ENCODE data around the gene SHF.
"Not testable (repeated sequence)": the region's sequence is repeated elsewhere in the genome, so short reads cannot be mapped to it uniquely, and the experiment has no call there.

SHF gene, protein sequence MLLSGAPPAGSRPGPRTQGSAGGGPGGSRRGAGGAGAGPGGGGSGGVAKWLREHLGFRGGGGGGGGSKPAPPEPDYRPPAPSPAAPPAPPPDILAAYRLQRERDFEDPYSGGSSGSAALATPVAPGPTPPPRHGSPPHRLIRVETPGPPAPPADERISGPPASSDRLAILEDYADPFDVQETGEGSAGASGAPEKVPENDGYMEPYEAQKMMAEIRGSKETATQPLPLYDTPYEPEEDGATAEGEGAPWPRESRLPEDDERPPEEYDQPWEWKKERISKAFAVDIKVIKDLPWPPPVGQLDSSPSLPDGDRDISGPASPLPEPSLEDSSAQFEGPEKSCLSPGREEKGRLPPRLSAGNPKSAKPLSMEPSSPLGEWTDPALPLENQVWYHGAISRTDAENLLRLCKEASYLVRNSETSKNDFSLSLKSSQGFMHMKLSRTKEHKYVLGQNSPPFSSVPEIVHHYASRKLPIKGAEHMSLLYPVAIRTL

DNA sequence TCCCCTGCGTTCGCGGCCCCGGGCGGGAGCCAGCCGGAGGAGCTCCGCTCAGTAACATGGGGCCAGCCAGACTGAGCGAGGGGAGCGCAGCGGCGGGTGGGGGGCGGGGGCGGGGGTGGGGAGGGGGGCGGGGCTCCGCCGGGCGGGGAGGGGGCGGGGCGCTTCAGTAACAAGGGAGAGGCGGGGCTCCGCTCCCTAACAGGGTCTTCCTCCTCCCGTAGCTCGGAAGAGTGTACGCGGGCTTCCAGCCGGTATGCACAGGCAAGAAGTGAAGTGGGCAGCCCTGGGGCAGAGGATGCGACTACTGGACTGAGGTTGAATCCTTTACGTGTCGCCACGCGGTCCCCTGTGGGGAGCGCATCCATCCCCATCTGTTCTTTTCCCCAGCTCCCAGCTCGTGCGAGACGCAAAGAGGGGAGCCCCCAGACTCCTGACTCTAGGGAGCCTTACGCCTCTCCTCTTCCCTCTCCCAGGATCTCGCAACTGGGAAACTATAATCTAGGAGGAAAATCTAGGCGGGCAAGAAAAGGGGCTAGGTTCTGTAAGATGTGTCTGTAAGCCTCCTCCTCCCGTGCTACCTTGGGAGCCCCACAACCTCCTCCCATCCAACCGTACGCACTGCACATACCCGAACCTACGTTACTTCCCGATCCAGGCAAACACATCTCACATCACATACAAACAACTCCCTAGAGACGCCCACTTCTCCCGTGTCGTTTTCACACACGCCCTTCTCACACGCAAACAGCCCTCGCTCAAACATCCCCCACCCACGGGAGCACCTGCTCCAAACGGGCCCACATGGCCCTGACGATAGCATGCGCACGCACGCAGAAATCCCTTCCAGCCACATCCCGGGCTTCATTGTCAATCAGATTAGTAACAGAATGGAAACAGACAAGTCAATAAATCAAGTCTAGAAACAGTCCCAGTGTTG lies at the start of gene SHF:
Gene SHF, minus strand, starts transcription at position 73 of the 937 bp plus-strand sequence. Its CDS starts 15 bp downstream, at position 58.
- DNase-seq: peak in 48 of 56 donors; percentile 9 to 86 (median 52)

DNA sequence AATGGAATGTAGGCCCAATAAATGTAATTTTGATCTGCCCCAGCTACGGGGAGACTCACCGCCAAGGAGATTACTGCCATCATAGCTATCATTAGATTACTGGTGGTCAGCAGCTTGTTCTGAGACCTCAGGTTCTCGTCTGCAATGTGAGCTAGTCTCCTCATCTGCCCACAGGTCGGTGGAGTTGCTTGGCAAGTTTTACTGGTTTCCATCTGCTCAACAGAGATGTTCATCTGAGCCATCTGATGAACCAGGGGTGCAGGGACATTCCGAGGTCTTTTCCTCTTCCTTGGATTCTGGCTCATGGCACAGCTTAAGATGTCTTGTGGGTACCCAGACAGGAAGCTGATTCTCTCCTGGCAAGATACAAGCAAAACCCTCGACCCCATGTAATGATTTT lies 49.0 kb upstream of the SHF start:
- DNase-seq: not testable (repeated sequence)

DNA sequence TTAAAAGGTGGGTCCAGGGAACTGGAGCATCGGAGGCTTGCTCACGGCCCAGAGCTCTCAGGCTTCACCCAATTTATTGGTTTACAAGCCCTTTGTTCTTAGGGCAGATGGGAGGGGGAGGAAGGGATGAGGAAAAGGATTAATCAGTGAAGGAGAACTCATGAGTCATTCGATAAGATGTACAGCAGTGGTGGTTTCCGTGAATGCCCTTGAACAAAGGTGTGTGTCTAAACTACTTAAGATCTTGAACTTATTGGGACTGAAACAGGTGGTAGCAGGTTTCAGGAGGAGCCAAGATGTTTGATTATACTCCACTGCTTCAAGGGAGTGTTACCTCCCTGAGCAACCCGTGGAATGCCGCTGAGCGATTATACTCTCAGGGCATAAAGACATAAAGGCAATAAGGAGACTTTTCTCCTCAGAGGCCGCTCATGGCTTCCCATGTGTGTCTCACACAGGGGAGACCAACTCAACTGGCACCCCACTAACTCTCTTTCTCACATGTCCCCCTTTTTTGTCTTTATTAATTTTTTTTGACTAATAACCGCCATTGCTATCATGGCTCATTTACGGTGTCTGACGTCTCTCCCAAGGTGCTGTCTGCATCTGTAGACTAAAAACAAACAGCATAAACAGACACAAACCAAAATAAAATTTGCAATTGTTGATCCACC lies 46.9 kb upstream of the SHF start:
- DNase-seq: no peak

DNA sequence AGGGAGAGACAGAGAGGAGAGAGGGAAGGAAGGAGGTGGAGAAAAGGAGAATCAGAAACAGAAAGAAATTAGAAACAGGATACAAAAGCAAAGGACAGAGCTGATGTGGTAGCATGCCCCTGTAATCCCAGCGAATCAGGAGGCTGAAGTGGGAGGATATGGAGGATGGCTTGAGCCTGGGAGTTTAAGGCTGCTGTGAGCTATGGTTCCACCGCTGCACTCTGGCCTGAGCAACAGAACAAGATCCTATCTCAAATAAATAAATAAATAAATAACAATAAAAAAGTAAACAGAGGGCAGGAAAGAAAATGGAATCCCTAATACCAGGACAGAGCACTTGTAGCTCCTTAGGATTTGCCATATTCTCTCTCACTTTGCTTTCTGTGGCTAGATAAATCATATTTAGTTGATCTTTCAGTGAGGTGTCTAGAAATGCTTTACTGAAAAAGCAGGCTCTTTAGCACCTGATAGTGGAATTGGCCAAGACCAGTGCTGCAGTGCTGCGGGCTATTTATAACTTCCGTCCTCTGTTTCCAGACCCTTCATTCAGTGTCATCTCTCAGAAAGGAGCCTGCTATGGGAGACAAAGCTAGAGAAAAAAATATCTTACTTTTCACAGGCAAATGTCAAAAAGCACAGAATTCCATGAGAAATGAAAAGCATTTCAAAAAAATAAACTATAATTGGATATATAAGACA lies 44.2 kb upstream of the SHF start:
- DNase-seq: no peak

DNA sequence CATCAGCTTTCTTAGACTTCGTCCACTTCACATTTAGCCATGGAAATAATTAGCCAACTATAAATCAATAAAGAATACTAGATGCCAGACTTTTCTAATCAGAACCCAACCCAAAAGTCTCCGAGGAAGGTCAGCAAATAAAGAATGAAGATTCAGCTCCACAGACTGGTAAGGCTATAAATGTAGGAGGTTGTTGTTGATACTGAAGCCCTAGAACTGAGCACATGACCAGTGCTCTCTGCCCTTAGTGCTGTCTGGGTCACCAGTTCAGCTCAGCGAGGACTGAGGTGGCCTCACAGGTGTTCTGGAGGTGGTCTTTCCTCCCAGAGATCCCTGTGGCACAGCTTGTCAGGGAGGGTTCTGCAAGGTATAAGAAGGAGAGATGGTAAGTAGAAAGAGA lies 43.4 kb upstream of the SHF start:
- no peak for DNase-seq

DNA sequence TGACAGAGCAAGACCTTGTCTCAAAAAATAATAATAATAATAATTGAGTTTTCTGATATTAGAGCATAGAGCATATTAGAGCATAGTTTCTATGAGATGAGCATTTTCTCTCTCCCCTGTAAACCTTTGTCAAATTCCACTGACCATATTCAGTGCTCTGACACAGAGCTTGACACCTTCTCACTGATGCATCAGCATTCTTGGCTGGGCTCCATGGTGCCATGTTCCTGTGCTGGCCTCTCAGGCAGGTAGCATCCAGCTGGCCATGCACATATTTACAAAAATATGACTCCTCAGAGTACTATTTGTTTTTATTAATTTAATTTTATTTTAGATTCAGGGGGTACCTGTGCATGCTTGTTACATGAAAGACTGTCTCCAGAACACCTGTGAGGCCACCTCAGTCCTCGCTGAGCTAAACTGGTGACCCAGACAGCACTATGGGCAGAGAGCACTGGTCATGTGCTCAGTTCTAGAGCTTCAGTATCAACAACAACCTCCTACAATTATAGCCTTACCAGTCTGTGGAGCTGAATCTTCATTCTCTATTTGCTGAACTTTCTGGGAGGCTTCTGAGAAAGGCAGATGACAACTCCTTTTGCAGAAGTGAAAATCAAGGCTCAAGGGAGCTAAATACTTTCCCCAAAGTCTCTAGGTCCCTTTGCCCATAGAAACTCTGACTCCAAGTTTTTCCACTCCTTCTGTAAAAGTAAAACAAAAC lies 42.6 kb upstream of the SHF start:
- no peak for DNase-seq

DNA sequence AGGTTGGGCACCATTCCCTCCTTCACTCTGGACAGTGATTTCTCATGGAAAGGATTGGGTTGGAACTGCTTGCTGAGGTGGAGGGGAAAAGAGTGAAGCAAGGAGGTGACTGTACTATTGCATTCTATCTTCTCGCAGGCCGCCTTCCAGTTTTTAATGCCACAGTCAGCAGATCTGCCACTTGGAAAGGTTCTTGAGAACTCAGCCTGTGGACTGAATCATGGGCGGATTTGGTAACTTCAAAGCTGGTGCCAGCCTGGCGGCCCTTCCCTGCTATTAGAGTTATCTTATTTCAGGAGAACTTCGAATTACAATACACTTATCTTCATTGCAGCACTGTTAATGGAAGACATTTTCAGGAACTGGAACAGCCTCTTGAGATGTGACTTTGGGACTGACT lies 41.2 kb upstream of the SHF start:
- no peak for DNase-seq

DNA sequence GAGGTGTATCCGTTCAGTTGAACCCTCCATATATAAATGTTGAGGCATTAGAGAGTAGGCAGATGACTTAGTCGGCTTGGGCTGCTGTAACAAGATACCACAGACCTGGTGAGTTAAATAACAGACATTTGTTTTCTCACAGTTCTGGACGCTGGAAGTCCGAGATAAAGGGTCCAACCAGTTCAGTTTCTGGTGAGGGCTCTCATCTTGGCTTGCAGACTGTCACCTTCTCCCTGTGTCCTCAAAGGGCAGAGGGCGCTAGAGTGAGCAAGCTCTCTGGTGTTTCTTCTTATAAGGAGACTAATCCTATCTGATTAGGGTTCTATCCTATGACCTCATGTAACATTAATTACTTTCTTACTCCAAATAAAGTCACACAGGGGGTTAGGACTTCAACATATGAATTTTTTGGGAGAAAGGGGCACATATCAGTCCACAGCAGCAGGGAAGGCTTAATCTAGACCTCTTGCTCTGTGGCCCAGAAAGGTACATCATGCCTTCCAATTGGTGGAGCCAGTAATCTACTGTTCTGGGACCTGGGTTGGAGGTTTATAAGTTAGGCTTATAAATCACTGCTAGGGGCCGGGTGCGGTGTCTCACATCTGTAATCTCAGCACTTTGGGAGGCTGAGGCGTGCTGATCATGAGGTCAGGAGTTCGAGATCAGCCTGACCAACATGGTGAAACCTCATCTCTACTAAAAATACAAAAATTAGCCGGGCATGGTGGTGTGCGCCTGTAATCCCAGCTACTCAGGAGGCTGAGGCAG lies 37.9 kb upstream of the SHF start:
- DNase-seq: no peak

DNA sequence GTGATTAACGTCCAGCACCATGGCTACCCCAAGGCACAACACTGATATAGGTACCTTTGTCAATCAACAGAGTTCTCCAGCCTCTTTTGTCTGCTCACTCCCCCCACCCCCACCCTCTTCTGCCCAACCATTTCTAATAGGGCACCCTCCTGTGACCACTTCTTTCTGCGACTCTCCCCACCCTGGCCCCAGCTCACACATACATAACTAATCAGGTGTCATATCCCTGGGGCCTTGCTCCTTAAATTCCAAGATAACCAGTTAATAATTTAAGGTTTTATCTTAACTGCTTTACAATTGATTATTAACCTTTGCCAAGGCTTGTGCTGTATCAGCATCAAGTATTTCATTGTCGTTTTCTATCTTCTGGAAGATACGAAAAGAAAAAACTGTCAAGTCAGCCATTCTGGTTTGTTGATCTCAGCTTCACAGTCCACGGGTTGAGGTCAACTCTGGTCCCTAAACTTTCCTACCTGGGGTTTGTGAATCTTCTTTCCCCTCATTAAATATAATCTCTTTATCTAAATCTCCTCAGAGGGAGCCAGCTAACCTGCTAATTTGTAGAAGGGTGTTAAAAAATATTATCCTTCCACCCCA lies 37.0 kb upstream of the SHF start:
- no peak for DNase-seq

DNA sequence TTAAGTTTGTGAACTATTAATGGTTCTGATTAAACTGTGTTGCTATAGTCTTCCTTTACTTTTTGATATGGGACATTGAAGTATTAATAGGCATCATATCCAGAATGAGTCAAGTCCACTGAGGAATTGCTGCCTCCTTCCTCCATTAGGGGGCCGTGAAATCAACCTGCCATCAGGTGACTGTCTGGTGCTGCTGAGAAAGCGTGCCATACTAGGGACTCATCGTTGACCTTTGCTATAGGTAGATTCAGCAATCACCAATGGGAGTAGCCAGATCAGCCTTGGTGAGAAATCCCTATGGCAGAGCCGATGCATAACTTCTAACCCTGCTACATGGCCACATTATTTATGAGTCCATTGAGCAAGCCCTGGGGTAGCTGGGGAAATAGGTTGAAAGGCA lies 34.2 kb upstream of the SHF start:
- no peak for DNase-seq

DNA sequence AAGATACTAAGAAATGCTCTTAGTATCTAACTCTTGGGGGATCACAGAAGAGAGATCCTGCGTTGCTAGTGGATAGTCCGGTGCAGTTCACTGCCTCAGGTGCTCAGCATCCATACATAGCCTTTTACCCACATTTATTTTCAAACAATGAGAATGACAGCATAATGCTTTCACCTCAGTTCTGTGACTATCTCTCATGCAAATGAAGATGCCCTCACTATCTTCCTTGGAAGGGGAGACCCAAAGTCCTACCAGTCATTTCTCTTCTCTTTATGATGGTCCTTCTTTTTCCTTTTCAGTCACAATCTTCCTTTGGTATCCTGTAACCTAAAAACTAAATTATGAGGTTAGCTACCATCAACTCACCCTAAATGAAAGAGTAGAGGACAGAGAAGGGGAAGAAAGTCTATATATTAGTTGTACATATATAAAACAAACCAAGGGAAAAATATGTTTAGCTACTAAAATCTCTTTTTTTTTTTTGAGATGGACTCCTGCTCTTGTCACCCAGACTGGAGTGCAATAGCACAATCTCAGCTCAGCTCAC lies 33.4 kb upstream of the SHF start:
- no peak for DNase-seq

DNA sequence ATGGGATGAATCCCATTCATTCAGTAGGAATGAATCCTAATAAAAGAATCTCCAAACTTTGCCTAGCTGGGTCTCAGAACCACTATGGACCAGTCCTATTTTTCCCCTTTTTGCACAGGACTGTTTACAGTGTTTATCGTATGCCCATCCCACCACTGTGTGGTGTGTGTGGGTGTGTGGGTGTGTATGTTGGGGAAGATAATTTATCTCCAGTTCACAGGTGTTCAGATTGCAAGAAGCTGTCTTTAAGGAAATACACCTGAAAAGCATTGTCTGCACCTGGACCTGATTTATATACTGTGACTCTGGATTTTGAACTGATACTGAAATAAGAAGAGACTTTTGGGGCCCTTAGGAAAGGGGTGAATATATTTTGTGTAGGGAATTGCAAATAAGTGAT lies 24.7 kb upstream of the SHF start:
- no peak for DNase-seq

DNA sequence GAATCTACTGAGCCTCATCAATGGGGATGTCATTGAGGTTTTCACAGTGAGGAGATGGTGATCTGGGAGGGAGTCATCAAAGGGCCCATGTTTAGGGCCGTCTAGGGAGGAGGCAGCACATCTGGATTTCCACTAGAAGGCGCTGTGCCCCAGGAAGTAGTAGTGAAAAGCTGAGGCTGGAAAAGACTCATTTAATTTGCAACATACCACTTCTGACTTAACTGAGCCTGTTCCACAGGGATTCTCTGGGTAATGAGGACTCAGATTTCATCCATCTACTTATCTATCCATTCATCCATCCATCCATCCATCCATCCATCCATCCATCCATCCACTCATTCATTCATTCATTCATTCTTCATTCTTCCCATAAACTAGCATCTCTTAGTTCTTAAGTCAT lies 17.4 kb upstream of the SHF start:
- DNase-seq: peak in 34 of 56 donors; percentile 1 to 66 (median 32)

DNA sequence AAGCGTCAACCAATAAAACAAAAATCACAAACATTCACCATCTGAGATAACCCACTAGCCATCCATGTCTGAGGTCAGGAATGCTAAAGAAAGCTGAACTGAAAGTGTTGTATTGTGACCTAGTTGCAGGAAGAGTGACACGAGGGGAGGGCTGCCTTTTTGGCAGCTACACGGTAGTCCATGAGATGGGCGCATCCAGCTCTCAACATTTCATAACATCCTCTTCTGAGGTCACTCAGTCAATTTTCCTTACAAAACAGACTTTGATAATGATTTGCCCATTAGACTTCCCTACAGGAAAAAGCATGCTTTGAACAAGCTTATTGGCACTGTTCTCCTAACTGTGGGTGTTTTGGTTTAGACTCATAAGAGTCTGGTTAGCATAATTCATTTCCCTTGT lies 15.4 kb upstream of the SHF start:
- no peak for DNase-seq

DNA sequence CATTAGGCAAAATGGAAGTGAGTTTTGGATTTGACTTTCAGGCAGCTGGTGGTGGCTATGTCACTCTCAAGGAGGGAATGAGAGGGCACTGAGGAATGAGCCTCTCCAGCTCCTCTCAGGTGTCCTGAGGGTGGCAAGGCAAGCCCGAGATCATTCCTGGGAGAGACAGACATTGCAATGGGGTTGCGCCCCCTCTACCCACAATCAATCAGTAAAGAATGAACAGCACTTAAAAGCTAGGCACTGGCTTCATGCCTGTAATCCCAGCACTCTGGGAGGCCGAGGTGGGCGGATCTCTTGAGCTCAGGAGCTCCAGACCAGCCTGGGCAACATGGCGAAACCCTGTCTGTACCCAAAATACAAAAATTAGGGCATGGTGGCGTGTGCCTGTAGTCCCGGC lies 14.1 kb upstream of the SHF start:
- DNase-seq: no peak

DNA sequence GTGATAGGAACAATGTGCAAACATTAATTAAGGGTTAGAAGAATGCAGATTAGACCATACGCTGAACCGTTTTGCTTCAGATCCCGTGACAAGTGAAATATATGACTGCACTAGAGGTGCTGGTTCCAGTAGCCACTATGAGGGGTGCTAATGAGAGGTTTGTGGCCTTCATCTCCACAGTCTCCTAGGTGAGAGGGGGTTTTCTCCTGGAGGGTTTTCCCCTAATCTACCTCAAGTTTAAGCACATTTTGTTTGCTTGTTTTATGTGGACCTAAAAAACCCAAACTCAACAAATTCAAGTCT lies 13.7 kb upstream of the SHF start:
- DNase-seq: no peak

DNA sequence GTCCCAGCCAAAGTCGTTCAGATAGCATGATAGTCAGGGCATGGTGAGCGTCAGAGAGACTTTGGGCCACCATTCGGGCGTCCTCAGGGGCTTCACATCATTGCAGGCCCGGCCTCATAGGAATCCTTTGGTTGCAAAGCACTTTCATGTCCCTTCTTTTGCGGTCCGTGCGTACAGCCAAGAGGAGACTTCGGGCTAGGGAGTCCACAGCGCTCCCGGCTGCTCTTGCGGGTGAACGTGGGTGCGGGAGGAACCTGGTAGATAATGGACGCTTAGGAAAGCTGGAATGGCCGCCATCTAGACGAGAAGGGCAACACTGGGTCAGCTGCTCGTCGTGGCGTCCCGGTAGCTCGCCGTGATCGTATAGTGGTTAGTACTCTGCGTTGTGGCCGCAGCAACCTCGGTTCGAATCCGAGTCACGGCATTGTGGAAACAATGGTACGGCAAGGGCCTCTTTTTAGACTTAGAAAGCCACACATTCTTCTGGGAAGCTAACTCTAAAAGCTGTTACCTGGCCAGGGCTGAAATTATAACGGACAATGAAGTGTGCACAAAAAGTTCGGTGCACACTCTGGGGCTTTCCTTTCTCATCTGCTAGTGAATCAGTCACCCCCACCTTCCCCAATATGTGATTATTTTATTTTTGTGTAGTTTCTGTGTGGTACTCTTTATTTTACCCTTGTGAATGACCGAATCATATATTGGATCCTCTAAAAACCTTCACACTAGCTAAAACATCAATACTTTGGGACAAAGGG lies 13.2 kb upstream of the SHF start:
- peak in 54 of 56 donors; percentile 23 to 91 (median 82) for DNase-seq

Measured in nucleus accumbens (tissue), 56 donors.